Neural cell (in vitro differentiated cells): ENCODE results near the gene VOPP1.

Source experiments
- CTCF ChIP-seq: fragments of 450-650 bp; IDR thresholded peaks from 2 replicates; pipeline ENCODE4 v1.5.1; 2014; ENCODE audit warnings: antibody characterized with exemption, mild to moderate bottlenecking, moderate library complexity; ENCODE audit not compliant: poor library complexity, severe bottlenecking
- EP300 ChIP-seq: fragments of 450-650 bp; conservative IDR thresholded peaks from 2 replicates; pipeline ENCODE4 v1.6.1; 2014; ENCODE audit warnings: antibody characterized with exemption, mild to moderate bottlenecking, moderate library complexity; ENCODE audit not compliant: poor library complexity, severe bottlenecking
- EZH2 ChIP-seq: fragments of 200-600, 300-800 bp; shearing (Covaris generic), sonication (generic); IDR thresholded peaks from 2 replicates; pipeline ENCODE4 v1.6.1; 2014; ENCODE audit warnings: antibody characterized with exemption, low read length, borderline replicate concordance, mild to moderate bottlenecking; ENCODE audit not compliant: insufficient read depth, poor library complexity, severe bottlenecking
- MXI1 ChIP-seq: fragments of 450-650 bp; conservative IDR thresholded peaks from 2 replicates; pipeline ENCODE4 v1.6.1; 2014; ENCODE audit warnings: antibody characterized with exemption, mild to moderate bottlenecking; ENCODE audit not compliant: poor library complexity, severe bottlenecking
- POLR2AphosphoS5 ChIP-seq: IDR thresholded peaks from 2 replicates; pipeline ENCODE4 v1.6.1; 2012
- RAD21 ChIP-seq: fragments of 450-650 bp; conservative IDR thresholded peaks from 2 replicates; pipeline ENCODE4 v1.6.1; 2014; ENCODE audit warnings: antibody characterized with exemption, mild to moderate bottlenecking, moderate library complexity
- REST ChIP-seq: IDR thresholded peaks from 2 replicates; pipeline ENCODE4 v1.6.1; 2012; ENCODE audit warnings: borderline replicate concordance

GRCh38 chr7:55483046-55483445 is 89.3 kb downstream of the VOPP1 start:
- no peak for TF ChIP-seq CTCF
- no peak for TF ChIP-seq MXI1
- no peak for TF ChIP-seq EP300
- TF ChIP-seq RAD21: no peak
- TF ChIP-seq POLR2AphosphoS5: no peak
- TF ChIP-seq REST: no peak
- TF ChIP-seq EZH2: no peak
